GM10847 (cell line): ENCODE results near the gene IP6K2.

Experiments
- POLR2A ChIP-seq: IDR thresholded peaks from 2 replicates; pipeline ENCODE4 v1.6.1; 2011; ENCODE audit not compliant: insufficient read length; ENCODE audit errors: extremely low read depth

The IP6K2 gene

DNA sequence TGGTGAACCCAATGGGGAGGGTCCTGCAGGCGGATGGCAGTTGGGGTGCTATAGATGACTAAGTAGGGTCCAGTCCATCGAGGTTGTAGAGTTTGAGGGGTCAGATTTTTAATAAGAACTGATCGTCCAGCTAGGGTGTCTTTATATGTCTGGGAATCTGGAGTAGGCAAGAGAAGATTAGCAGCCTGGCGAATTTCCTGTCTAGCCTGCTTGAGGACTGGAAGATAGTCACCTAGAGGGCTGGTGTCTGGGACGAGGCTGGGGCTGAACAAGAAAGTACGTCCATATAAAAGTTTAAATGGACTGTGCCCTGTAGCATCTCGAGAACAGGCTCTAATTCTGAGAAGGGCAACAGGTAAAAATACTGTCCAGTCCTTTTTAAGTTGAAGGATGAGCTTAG is 6.7 kb upstream of the IP6K2 start:
- TF ChIP-seq POLR2A: no peak

DNA sequence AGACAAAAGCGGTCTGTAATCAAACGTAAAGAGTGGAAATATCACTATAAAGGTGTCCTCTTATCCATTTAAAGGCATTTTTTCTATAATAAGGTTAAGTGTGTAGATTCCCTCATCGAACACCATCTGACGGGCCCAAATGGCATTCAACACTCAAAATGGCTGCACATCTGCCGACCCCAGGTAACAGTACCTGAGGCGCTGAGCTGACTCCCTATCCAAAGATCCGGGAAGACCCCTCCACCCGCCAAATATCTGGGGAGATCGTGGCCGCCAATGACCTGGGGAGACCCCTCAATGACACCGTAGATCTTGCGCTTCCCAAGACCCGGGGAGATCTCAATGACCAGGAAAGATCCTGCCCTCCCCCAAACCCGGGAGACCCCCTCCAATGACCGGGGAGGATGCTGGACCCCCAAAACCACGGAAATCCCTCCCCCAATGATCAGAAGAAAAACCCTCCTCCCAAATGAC is 476 bp downstream of the IP6K2 start:
- TF ChIP-seq POLR2A: no peak

- no peak for TF ChIP-seq POLR2A
These were observed 1.7 kb downstream of the IP6K2 start for GRCh38 chr3:48715174-48715800.

- no peak for TF ChIP-seq POLR2A
These were observed 5.3 kb downstream of the IP6K2 start for GRCh38 chr3:48711727-48712126.

GRCh38 chr3:48709051-48709461 is 8.0 kb downstream of the IP6K2 start:
- no peak for TF ChIP-seq POLR2A

GRCh38 chr3:48708481-48708889 is 8.5 kb downstream of the IP6K2 start:
- TF ChIP-seq POLR2A: no peak

GRCh38 chr3:48707157-48707556 is 9.9 kb downstream of the IP6K2 start:
- no peak for TF ChIP-seq POLR2A

GRCh38 chr3:48702320-48702920 is 14.6 kb downstream of the IP6K2 start:
- TF ChIP-seq POLR2A: no peak

- no peak for TF ChIP-seq POLR2A
These were observed 16.2 kb downstream of the IP6K2 start for GRCh38 chr3:48700731-48701405.

- TF ChIP-seq POLR2A: no peak
These were observed 18.1 kb downstream of the IP6K2 start for GRCh38 chr3:48698891-48699290.

GRCh38 chr3:48697952-48698351 is 19.1 kb downstream of the IP6K2 start:
- TF ChIP-seq POLR2A: no peak

DNA sequence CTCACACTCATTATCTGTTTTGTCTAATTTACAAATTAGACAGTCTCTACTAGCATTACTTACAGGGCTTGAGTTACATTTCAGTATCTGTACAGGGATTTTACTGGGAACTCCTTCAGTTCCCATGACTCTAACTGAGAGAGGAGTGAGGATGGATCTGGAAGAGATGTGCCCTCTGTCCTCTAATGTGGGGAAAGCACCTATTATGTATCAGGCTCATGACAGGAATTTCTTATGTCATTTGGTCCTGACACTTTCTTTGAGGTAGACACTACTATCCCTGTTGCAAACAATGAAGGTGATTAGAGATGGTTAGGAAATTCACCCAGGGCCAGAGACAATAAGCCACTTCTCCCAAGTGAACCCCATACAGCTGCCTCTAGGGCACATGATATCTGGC is 20.4 kb downstream of the IP6K2 start:
- TF ChIP-seq POLR2A: no peak

DNA sequence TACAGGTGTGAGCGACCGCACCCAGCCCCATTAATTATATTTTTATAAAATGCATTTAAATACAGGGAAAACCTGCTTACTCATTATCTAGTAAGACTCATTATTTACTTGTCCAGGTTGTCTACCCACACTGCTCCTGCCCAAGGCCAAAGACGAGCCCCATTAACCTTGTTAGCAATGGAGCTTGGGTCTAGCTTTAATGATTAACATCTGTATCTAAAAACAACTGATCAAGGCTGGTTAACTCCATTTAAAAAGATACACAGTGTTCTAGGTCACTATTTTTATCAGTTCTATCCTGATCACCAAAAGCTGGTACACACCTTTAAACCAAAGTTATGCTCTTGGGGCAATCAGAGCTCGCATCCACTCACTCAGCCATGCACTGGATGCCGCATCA is 20.9 kb downstream of the IP6K2 start:
- no peak for TF ChIP-seq POLR2A

- no peak for TF ChIP-seq POLR2A
These were observed 21.6 kb downstream of the IP6K2 start for GRCh38 chr3:48695393-48695753.

- no peak for TF ChIP-seq POLR2A
These were observed 22.2 kb downstream of the IP6K2 start for GRCh38 chr3:48694610-48695392.

GRCh38 chr3:48693826-48694225 is 23.2 kb downstream of the IP6K2 start:
- TF ChIP-seq POLR2A: no peak

DNA sequence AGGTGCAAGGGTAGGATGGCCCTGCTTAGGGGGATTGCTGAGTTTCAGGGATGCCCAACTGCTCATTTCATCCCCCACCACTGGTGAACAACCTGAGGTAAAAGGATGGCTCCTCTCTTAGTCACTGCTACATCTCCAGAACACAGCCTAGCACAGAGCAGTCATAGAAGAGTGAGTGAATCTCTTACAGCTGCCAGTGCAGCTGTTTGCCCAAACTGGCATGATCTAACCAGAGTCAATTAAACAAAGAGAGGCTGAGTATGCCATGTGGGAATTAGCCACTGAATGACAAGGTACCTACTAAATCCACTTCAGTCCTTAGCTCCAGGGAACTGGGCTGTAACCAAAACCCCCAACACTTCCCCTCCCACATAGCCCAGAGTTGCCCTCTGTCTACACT is 24.5 kb downstream of the IP6K2 start:
- no peak for TF ChIP-seq POLR2A
